Hepatocyte (in vitro differentiated cells): ENCODE measurements around the gene ZNF407. TPM values are rescaled to one million over a fixed set of nuclear protein-coding genes. Genes with fewer than 3 reads are reported as not detected.

Experiments
- DNase-seq: peaks from one replicate; pipeline ENCODE4 v3.0.0-alpha.2; 2016; ENCODE audit warnings: low spot score
- H2AFZ ChIP-seq: fragments of 200-600 bp; sonication (generic); 2 replicates; pipeline ENCODE4 v1.6.0; 2016; ENCODE audit warnings: antibody characterized with exemption, mild to moderate bottlenecking
- H3K27ac ChIP-seq: fragments of 200-600 bp; sonication (generic); 2 replicates; pipeline ENCODE4 v1.5.1; 2016; ENCODE audit warnings: mild to moderate bottlenecking
- H3K27me3 ChIP-seq: fragments of 200-600 bp; sonication (generic); 2 replicates; pipeline ENCODE4 v1.6.1; 2016
- H3K36me3 ChIP-seq: fragments of 200-600 bp; sonication (generic); replicated peaks from 2 replicates; pipeline ENCODE4 v1.5.1; 2016; ENCODE audit warnings: low read depth; ENCODE audit not compliant: insufficient read depth
- H3K4me1 ChIP-seq: fragments of 200-600 bp; sonication (generic); 2 replicates; pipeline ENCODE4 v1.5.1; 2016; ENCODE audit warnings: mild to moderate bottlenecking, moderate library complexity; ENCODE audit not compliant: insufficient read depth
- H3K4me2 ChIP-seq: fragments of 200-600 bp; sonication (generic); 2 replicates; pipeline ENCODE4 v1.6.0; 2016
- H3K4me3 ChIP-seq: fragments of 200-600 bp; sonication (generic); 2 replicates; pipeline ENCODE4 v1.5.1; 2016; ENCODE audit warnings: mild to moderate bottlenecking
- H3K79me2 ChIP-seq: fragments of 200-600 bp; sonication (generic); 2 replicates; pipeline ENCODE4 v1.6.0; 2017; ENCODE audit warnings: mild to moderate bottlenecking
- H3K9me2 ChIP-seq: fragments of 200-600 bp; sonication (generic); replicated peaks from 2 replicates; pipeline ENCODE4 v1.6.0; 2017; ENCODE audit warnings: mild to moderate bottlenecking; ENCODE audit not compliant: insufficient read depth
- H3K9me3 ChIP-seq: fragments of 200-600 bp; sonication (generic); 2 replicates; pipeline ENCODE4 v1.5.1; 2016; ENCODE audit warnings: low read depth, mild to moderate bottlenecking
- H4K20me1 ChIP-seq: fragments of 200-600 bp; sonication (generic); 2 replicates; pipeline ENCODE4 v1.6.0; 2016; ENCODE audit warnings: mild to moderate bottlenecking; ENCODE audit not compliant: insufficient read depth, poor library complexity, severe bottlenecking
- EZH2 ChIP-seq: fragments of 200-600 bp; sonication (generic); IDR thresholded peaks from 2 replicates; pipeline ENCODE4 v1.6.1; 2016; ENCODE audit warnings: antibody characterized with exemption, mild to moderate bottlenecking, borderline replicate concordance
- EZH2phosphoT487 ChIP-seq: fragments of 200-600 bp; sonication (generic); IDR thresholded peaks from one replicate; pipeline ENCODE4 v1.6.1; 2018; ENCODE audit warnings: antibody characterized with exemption, mild to moderate bottlenecking, low read depth, moderate library complexity; ENCODE audit not compliant: unreplicated experiment, severe bottlenecking
- WGBS: methylation state at CpG from one replicate; pipeline ENCODE4 v1.1.6; 2016; ENCODE audit warnings: low lambda C conversion rate; ENCODE audit errors: missing lambda C conversion rate; 5-methylcytosine and 5-hydroxymethylcytosine counted together
- polyA plus RNA-seq: library from polyadenylated mRNA; unstranded; fragments of >200 nt; fragmentation: Nextera tagmentation; extraction: Ambion mirVana; gene quantifications from 2 replicates; pipeline ENCODE4 v1.2.1, GENCODE V29; 2016
- total RNA-seq: library from RNA; depleted of rRNA; stranded (reverse); fragments of >200 nt; gene quantifications from 2 replicates; pipeline ENCODE4 v1.2.3, GENCODE V29; 2014
- TF ChIP-seq, protein P1 (sequence below): fragments of 200-600 bp; sonication (generic); IDR thresholded peaks from 2 replicates; pipeline ENCODE4 v1.5.1; 2016; ENCODE audit warnings: antibody characterized with exemption, mild to moderate bottlenecking; ENCODE audit not compliant: poor library complexity

Gene ZNF407
- total and polyA plus RNA-seq, 2 experiments from 2014 or later = 3.2 to 12.4 TPM

DNA sequence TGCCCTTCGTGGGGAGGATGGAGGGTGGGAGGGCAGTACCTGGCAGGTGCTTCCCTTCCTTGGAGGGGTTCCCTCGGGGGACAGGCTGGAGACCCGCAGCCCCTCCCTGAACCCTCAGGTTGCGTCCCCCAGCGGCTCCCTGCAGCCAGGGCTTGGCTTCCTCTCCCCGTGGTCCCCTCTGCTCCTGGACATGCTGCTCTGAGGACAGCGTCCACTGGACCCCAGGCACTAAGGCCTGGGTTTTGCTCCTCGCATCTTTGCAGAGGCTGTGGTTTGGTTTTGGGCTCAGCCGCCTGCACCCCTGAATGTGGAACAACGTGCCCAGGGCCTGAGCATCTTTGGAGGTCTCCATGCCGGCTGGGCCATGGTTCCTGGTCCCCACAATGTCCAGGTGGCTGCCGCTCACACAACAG, 477.8 kb downstream of the ZNF407 start:
- TF ChIP-seq, protein P1, sequence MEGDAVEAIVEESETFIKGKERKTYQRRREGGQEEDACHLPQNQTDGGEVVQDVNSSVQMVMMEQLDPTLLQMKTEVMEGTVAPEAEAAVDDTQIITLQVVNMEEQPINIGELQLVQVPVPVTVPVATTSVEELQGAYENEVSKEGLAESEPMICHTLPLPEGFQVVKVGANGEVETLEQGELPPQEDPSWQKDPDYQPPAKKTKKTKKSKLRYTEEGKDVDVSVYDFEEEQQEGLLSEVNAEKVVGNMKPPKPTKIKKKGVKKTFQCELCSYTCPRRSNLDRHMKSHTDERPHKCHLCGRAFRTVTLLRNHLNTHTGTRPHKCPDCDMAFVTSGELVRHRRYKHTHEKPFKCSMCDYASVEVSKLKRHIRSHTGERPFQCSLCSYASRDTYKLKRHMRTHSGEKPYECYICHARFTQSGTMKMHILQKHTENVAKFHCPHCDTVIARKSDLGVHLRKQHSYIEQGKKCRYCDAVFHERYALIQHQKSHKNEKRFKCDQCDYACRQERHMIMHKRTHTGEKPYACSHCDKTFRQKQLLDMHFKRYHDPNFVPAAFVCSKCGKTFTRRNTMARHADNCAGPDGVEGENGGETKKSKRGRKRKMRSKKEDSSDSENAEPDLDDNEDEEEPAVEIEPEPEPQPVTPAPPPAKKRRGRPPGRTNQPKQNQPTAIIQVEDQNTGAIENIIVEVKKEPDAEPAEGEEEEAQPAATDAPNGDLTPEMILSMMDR = no peak
- TF ChIP-seq EZH2phosphoT487 = no peak
- TF ChIP-seq EZH2 = no peak
- H3K27ac ChIP-seq = no peak overlapping the region
- WGBS = 94% methylated on average over 9 of the region's 12 CpGs
- no peaks in the 10 kb centered on the region for H4K20me1 ChIP-seq
- H3K9me2 ChIP-seq = no peaks in the 10 kb centered on the region
- no peaks in the 10 kb centered on the region for H3K27me3 ChIP-seq
- H3K36me3 ChIP-seq = no peaks in the 10 kb centered on the region
- no peak overlapping the region for H3K4me3 ChIP-seq
- no peaks in the 10 kb centered on the region for H3K9me3 ChIP-seq
- H3K4me2 ChIP-seq = no peak overlapping the region
- no peaks in the 10 kb centered on the region for H3K79me2 ChIP-seq
- no peak overlapping the region for H2AFZ ChIP-seq
- no peak for DNase-seq
- H3K4me1 ChIP-seq = no peaks in the 10 kb centered on the region

DNA sequence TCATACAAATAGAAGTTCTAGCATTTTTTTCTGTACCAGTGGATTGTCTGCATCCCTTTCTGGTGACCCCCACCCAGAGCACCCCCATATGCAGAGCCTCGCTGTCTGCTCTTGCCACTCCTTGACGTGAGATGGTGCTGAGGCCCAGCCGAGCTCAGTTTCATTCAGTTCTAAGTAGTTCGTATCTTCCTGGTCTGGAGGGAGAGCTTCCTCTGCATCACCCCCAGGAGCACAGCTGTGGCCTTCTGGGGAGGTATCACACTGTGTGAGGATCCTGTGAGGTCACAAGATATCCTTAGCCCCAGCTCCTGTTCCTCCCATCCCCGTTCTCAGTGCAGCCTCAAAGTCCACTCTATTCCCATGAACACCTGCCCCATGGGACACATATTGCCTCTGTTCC, 478.6 kb downstream of the ZNF407 start:
- no peak for DNase-seq
- Histone ChIP-seq H3K4me1 (no peaks in the 10 kb centered on the region), H4K20me1 (no peaks in the 10 kb centered on the region), H2AFZ (no peak overlapping the region), H3K27me3 (no peaks in the 10 kb centered on the region), H3K4me3 (no peak overlapping the region), H3K9me3 (no peaks in the 10 kb centered on the region), H3K4me2 (no peak overlapping the region), H3K9me2 (no peaks in the 10 kb centered on the region), H3K36me3 (no peaks in the 10 kb centered on the region), H3K27ac (no peak overlapping the region), H3K79me2 (no peaks in the 10 kb centered on the region)
- 93% methylated on average over 5 of the region's 5 CpGs for WGBS
- TF ChIP-seq EZH2 = no peak

DNA sequence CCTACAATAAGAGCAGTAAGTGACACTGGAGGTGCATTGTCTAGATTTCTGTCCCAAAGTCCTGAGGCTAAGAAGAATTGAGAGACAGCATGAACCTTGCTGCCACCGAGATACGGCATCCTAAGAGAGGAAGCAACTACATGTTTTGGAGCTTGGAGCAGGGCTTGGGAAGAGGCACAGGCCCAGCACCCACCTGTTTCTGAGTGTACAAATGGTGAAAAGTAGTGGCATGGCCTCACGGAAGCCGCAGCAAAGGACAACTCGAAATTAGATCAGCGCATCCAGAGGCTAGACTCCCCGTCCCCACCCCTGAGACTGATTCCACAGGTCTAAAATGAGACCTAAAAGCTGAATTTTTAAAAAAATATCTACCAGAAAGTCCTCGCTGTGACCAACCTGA, 483.8 kb downstream of the ZNF407 start:
- H3K4me1 ChIP-seq = no peaks in the 10 kb centered on the region
- 91% methylated on average over 8 of the region's 8 CpGs for WGBS
- TF ChIP-seq, protein P1 = no peak
- no peak for TF ChIP-seq EZH2phosphoT487
- TF ChIP-seq EZH2 = no peak
- H3K27me3 ChIP-seq = no peaks in the 10 kb centered on the region
- H3K4me2 ChIP-seq = no peak overlapping the region
- no peaks in the 10 kb centered on the region for H3K36me3 ChIP-seq
- H2AFZ ChIP-seq = no peak overlapping the region
- no peak overlapping the region for H3K4me3 ChIP-seq
- H3K79me2 ChIP-seq = no peaks in the 10 kb centered on the region
- no peaks in the 10 kb centered on the region for H4K20me1 ChIP-seq
- no peaks in the 10 kb centered on the region for H3K9me2 ChIP-seq
- no peaks in the 10 kb centered on the region for H3K9me3 ChIP-seq
- DNase-seq = no peak
- H3K27ac ChIP-seq = no peak overlapping the region

DNA sequence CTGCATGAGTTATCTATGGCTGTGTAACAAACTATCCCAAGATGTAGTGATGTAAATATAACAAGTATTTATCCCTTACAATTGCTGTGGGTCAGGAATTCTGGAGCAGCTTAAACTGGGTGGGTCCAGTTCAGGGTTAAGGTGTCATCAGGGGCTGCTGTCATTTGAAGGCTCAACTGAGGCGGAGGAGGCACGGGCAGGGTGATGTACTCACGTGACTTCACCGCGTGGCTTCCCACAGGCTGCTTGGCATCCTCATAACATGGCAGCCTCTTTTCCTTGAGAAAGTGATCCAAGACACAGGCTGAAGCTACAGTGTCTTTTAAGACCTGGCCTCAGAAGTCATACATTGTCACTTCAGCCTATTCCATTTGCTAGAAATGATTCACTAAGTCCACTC, 485.5 kb downstream of the ZNF407 start:
- DNase-seq = no peak
- Histone ChIP-seq H3K27me3 (no peaks in the 10 kb centered on the region), H3K27ac (no peak overlapping the region), H3K4me3 (no peak overlapping the region), H3K4me2 (no peak overlapping the region), H3K36me3 (no peaks in the 10 kb centered on the region), H4K20me1 (no peaks in the 10 kb centered on the region), H3K9me2 (no peaks in the 10 kb centered on the region), H3K4me1 (no peaks in the 10 kb centered on the region), H3K79me2 (no peaks in the 10 kb centered on the region), H3K9me3 (no peaks in the 10 kb centered on the region), H2AFZ (no peak overlapping the region)
- WGBS = 98% methylated on average over 5 of the region's 5 CpGs
- TF ChIP-seq, protein P1 = no peak
- no peak for TF ChIP-seq EZH2phosphoT487
- TF ChIP-seq EZH2 = no peak
